C4-2B (cell line): Measurements from ENCODE around the gene CA14.
A peak's percentile ranks its signal among the peaks of the same experiment; 100 is the strongest.

Experiments
- H3K27ac ChIP-seq: fragments of 450-650 bp; 2 replicates; pipeline ENCODE4 v1.5.1; 2017
- ZFX ChIP-seq: fragments of 450-650 bp; IDR thresholded peaks from 2 replicates; pipeline ENCODE4 v1.6.1; 2017
- TF ChIP-seq, protein P1 (sequence below): fragments of 450-650 bp; conservative IDR thresholded peaks from 2 replicates; pipeline ENCODE4 v1.5.1; 2017; ENCODE audit warnings: mild to moderate bottlenecking

CA14 gene

DNA sequence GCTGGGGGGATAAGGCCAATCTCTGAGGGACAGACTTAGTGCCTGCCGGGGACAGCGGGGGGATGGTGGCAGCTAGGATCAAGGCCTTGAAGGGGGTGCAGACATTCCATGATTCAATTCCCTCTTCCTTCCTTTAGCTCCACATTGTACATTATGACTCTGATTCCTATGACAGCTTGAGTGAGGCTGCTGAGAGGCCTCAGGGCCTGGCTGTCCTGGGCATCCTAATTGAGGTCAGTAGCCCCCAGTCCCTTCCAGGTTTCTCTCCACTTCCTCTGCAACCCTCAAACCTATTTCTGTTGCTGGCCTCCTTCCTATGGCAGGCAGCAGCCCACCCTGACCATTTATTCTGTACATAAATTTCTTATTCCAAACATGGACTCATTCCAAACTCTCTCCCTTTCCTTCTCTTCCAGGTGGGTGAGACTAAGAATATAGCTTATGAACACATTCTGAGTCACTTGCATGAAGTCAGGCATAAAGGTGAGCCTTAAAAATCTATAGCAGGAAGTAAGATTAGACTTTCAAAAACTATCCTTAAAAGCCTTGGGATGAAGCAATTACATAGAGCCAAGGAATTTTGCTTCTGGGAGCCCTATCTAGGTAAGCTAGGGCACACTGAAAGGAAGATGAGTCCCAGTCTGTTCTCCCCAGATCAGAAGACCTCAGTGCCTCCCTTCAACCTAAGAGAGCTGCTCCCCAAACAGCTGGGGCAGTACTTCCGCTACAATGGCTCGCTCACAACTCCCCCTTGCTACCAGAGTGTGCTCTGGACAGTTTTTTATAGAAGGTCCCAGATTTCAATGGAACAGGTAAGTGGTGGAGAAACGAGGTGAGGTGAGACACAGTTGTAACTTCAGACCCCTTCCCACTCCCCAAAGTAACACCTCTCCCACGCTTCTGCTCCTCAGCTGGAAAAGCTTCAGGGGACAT, 5.1 kb downstream of the CA14 start:
- TF ChIP-seq, protein P1, sequence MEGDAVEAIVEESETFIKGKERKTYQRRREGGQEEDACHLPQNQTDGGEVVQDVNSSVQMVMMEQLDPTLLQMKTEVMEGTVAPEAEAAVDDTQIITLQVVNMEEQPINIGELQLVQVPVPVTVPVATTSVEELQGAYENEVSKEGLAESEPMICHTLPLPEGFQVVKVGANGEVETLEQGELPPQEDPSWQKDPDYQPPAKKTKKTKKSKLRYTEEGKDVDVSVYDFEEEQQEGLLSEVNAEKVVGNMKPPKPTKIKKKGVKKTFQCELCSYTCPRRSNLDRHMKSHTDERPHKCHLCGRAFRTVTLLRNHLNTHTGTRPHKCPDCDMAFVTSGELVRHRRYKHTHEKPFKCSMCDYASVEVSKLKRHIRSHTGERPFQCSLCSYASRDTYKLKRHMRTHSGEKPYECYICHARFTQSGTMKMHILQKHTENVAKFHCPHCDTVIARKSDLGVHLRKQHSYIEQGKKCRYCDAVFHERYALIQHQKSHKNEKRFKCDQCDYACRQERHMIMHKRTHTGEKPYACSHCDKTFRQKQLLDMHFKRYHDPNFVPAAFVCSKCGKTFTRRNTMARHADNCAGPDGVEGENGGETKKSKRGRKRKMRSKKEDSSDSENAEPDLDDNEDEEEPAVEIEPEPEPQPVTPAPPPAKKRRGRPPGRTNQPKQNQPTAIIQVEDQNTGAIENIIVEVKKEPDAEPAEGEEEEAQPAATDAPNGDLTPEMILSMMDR = no peak
- TF ChIP-seq ZFX = no peak
- H3K27ac ChIP-seq = no peak overlapping the region

DNA sequence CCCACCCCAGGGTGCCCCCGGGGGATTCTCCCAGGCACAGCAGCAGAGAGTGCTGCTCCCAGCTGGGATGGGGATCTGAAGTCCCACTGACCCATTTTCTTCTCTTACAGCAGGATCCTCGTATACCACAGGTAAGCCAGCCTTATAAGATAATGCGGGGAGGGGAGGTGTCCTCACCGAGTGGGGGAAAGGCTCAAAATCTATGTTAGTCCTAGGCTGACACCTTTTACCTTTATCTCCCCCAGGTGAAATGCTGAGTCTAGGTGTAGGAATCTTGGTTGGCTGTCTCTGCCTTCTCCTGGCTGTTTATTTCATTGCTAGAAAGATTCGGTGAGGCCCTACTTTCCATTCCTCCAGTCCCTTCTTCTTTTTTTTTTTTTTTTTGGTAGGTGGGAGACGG, 6.0 kb downstream of the CA14 start:
- TF ChIP-seq, protein P1 = no peak
- no peak for TF ChIP-seq ZFX
- H3K27ac ChIP-seq = no peak overlapping the region

- TF ChIP-seq, protein P1 = no peak
- TF ChIP-seq ZFX = no peak
- H3K27ac ChIP-seq = peak overlapping the region; percentile 84
These were observed 10.3 kb downstream of the CA14 start for GRCh38 chr1:150267896-150268295.

DNA sequence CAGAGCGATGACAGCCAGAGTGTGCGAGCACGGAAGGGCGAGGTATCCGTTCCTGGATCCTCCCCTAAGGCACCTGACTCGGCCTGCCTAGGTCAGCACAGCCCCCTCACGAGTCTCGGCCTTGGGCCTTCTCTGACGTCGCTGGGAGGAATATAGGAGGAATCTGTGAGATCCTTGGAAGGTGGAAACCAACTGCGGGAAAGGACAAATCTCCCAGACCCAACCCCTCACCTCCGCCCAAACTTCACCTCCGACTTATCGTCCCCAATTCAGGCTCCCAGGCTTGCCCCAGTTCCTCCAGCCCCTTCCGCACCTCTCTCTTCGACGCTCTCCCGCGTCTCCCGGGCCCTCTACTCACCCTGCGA, 10.7 kb downstream of the CA14 start:
- TF ChIP-seq, protein P1 = no peak
- TF ChIP-seq ZFX = no peak; the same call in 1 of the 2 replicates
- H3K27ac ChIP-seq = peak overlapping the region; percentile 84

DNA sequence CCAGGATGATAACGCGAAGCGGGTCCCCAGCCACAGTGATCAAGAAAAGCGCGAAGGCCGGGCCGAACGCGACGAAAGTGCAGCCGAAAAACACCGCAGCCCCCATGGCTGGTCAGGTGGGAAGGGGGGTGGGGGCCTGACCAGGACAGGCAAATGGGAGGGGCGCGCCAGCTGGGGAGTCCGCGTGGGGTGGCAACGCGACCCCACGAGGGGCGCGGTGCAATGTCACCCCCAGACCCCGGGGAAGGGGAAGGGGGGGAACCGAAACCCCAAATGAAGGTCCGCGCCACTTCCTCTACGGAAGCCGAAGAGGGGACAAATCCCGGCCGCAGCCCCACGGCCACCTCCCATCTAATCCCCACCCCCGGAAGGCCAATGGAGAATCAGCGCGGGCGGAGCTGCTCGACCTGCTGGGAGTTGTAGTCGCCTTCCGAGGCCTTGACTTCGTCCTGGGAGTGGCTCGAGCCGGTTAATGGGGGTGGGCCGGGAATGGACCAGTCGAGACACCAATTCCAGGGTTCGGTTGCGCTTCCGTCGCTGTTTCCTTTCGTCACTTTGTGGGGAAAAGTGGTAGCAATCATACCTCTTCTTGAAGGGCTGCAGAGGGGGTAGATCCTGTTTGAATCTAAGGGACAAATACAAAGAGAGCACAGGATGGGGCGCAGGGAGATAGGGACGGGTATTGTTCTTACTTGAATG, 11.3 kb downstream of the CA14 start, which contains the start of gene APH1A:
Gene APH1A (minus strand): TSS at position 312 of the 699 bp plus-strand sequence. CDS start 206 bp downstream, at position 106.
- H3K27ac ChIP-seq = peak within 1 kb of the TSS; percentile 84
- TF ChIP-seq ZFX = peak; percentile 73; the same call in 1 of the 2 replicates
- TF ChIP-seq, protein P1 = no peak

DNA sequence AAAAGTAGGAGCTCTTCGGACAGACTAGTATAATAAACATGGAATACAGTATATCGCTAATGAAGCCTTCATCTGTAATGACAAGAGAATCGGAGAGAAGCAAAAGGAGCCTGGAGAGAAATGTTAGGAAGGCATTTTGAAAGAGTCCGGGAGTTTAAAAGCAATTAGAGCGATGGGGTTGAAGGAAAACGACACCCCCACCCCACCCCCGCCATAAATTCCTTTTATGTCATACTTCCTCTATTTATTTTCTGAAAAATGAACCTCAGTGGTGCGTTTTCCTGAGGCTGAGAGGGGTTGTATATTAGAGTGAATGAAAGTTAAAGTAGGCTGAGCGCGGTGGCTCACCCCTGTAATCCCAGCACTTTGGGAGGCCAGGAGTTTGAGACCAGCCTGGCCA, 11.9 kb downstream of the CA14 start:
- no peak for TF ChIP-seq ZFX
- TF ChIP-seq, protein P1 = no peak
- peak overlapping the region; percentile 84; the same call in 1 of the 2 replicates for H3K27ac ChIP-seq
